Natural killer cell treated with Interleukin-12 subunit alpha and Interleukin-12 subunit beta and Interleukin-15 and Interleukin-18, amount 100 ng/mL, for 72 hours (primary cell): ENCODE data around the gene FFAR2. TPM values are rescaled to one million over a fixed set of nuclear protein-coding genes. Genes with fewer than 3 reads are reported as not detected.
"Not testable (repeated sequence)": the region's sequence is repeated elsewhere in the genome, so short reads cannot be mapped to it uniquely, and the experiment has no call there.

ENCODE experiments used
- ATAC-seq, 2 donors: fragments of 150-1000 bp; cut with Tn5 transposase in 1 of 2; sonication (Bioruptor Pico), chemical (Tn5 transposase) in 1 of 2; 2 replicates each; pipeline ENCODE4 v1.10.0; 2021
- DNase-seq: peaks from one replicate; pipeline ENCODE4 v3.0.0; 2022; ENCODE audit warnings: low spot score
- H3K27ac Mint-ChIP-seq, 2 donors: 1 replicate in 1 of 2; 2 replicates in 1 of 2; pipeline ENCODE4 v1.8.0; 2022; ENCODE audit warnings: mixed read lengths in 2 of 2, mild to moderate bottlenecking in 1 of 2, moderate library complexity in 1 of 2
- H3K27me3 Mint-ChIP-seq, 2 donors: 1 replicate in 1 of 2; 2 replicates in 1 of 2; pipeline ENCODE4 v1.8.0; 2022; ENCODE audit warnings: mixed read lengths in 2 of 2
- H3K36me3 Mint-ChIP-seq: one replicate; pipeline ENCODE4 v1.8.0; 2022; ENCODE audit warnings: mixed read lengths
- H3K4me1 Mint-ChIP-seq, 2 donors: 1 replicate in 1 of 2; 2 replicates in 1 of 2; pipeline ENCODE4 v1.8.0; 2022; ENCODE audit warnings: low read depth in 2 of 2, mixed read lengths in 2 of 2, mild to moderate bottlenecking in 1 of 2
- H3K4me3 Mint-ChIP-seq: one replicate; pipeline ENCODE4 v1.8.0; 2022; ENCODE audit warnings: mixed read lengths
- H3K9me3 Mint-ChIP-seq: 2 replicates; pipeline ENCODE4 v1.8.0; 2022; ENCODE audit warnings: mixed read lengths
- total RNA-seq, 2 donors: library from RNA; stranded (reverse); gene quantifications; one replicate each; pipeline ENCODE4 v1.2.3, GENCODE V29; 2022

The FFAR2 gene
- total RNA-seq = not detected

DNA sequence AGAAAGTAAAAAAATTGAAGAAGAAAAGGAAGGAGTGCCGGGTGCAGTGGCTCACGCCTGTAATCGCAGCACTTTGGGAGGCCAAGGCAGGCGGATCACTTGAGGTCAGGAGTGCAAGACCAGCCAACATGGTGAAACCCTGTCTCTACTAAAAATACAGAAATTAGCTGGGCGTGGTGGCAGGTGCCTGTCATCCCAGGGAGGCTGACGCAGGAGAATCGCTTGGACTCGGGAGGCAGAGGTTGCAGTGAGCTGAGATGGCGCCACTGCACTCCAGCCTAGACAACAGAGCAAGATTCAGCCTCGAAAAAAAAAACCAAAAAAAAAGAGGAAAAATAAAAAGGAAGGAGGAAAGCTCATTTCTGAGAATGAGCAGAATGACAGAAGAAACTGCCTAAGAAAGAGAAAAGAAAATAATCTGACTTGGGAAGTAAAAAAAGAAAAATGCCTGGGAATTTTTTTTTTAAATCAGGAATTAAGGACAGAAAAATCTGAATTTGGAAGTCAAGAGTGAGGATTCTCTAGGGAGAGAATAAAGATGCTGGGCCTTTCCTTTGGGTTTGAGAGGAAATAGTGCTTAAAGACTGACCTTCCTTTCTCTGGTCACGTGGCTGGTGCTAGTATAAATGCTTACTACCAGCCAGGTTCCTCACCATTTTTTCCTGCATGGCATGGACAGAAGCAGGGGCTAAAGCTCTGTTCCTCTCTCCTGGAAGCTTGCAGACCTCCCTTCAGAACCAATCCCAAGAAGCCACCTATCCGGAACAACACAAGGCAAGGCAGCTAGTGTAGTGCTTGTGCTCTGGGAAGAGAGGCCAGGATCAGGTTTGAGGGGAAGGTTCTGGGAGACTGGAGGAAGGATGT, at the start of gene FFAR2:
TSS of gene FFAR2 (plus strand) at position 652 of the 864 bp plus-strand sequence. CDS start 1,458 bp downstream, outside the sequence.
- Mint-ChIP-seq H3K4me1 (peaks cover 55% of the 10 kb centered on the region in 2 donors), H3K9me3 (peaks cover 5% of the 10 kb centered on the region), H3K4me3 (peak within 1 kb of the TSS; percentile 81)

DNA sequence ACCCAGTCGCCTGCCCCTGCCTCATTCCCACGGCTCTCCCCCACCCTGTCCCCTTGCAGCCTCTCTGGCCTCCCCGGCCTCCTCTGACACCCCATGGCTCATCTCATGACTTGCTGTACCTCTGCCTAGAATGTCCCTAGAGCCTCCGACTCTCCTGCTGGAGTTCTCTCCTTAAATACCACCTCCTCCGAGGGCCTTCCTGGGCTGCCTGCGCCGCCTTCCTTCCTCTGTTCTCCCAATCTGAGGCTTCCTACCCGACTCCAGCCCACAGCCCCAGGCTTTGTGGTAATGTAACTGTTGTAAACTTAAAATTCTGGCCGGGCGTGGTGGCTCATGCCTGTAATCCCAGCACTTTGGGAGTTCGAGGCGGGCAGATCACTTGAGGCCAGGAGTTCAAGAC, 49.5 kb upstream of the FFAR2 start:
- ATAC-seq (no peak), DNase-seq (no peak)
- no peaks in the 10 kb centered on the region for H3K27me3 Mint-ChIP-seq
- no peaks in the 10 kb centered on the region for H3K9me3 Mint-ChIP-seq
- no peak overlapping the region for H3K4me3 Mint-ChIP-seq
- H3K27ac Mint-ChIP-seq = no peak overlapping the region
- H3K4me1 Mint-ChIP-seq = no peaks in the 10 kb centered on the region
- no peaks in the 10 kb centered on the region for H3K36me3 Mint-ChIP-seq

More for the DNA sequence above, at the start of gene FFAR2:
- Mint-ChIP-seq H3K36me3 (no peaks in the 10 kb centered on the region), H3K27me3 (peaks cover 0 to 2% of the 10 kb centered on the region in 2 donors), H3K27ac (peak within 1 kb of the TSS; percentile 57 to 71)
- DNase-seq = no peak
- ATAC-seq = no peak

DNA sequence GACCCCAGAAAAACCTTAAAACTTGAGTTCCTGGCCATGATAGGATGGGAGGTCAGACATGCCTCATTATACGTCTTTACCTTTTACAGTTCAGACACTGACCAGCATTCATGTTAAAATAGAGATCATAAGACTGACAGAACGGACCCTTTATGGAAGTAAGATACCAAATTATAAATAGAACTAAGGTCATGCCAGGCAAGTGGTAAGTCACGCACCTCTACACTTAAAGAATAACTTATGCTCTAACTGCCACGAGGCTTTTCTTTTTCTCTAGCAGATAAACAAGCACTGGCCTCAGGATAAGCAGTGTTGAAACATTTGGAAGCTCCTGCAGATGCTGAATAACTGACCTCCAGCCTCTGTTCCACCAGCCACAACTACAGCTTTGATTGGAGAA, 48.8 kb upstream of the FFAR2 start:
- DNase-seq (no peak), ATAC-seq (no peak)
- Mint-ChIP-seq H3K27me3 (no peaks in the 10 kb centered on the region), H3K4me1 (no peaks in the 10 kb centered on the region), H3K4me3 (no peak overlapping the region), H3K27ac (no peak overlapping the region), H3K36me3 (no peaks in the 10 kb centered on the region), H3K9me3 (no peaks in the 10 kb centered on the region)

DNA sequence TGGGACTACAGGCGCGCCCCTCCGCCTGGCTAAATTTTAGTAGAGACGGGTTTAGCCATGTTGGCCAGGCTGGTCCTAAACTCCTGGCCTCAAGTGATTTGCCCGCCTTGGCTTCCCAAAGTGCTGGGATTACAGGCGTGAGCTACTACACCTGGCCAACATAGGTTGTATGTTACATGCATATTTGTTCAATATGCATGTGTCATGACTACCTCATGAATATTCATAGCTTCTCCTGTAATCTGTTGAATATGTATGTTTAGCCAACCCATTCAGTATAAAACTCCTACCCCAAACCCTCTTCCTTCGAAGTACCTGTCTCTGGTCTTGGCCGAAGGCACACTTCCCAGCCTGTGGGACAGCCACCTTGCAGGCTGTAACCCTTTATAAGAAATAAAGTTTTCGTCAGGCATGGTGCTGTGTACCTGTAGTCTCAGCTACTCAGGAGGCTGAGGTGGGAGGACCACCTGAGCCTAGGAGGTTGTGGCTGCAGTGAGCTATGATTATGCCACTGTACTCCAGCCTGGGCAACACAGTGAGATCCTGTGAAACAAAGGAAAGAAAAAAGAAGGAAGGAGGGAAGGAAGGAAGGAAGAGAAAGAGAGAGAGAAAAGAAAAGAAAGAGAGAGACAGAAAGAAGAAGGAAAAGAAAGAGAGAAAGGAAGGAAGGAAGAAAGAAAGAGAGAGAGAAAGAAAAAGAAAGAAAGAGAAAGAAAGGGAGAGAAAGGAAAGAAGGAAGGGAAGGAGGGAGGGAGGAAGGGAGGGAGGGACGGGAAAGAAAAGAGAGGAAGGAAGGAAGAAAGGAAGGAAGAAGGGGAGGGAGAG, 47.9 kb upstream of the FFAR2 start:
- H3K4me3 Mint-ChIP-seq = no peak overlapping the region
- H3K4me1 Mint-ChIP-seq = peaks cover 2 to 4% of the 10 kb centered on the region in 2 donors
- no peaks in the 10 kb centered on the region for H3K9me3 Mint-ChIP-seq
- DNase-seq = no peak
- ATAC-seq = no peak
- H3K36me3 Mint-ChIP-seq = no peaks in the 10 kb centered on the region
- no peaks in the 10 kb centered on the region for H3K27me3 Mint-ChIP-seq
- no peak overlapping the region for H3K27ac Mint-ChIP-seq

DNA sequence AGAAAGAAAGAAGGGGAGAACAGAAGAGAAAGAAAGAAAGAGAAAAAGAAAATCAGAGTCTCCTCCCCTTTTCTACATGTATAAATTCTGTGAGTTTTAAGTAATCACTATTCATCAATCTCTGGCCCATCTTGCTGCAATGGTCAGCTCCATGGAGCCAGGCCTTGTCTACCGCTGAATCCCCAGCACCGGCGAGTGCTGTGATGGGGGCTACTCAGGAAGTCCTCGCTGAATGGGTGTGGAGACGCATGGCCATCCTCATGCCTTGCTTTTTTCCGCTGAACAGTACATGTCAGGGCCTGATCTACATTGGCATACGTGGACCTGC, 47.3 kb upstream of the FFAR2 start:
- no peaks in the 10 kb centered on the region for H3K9me3 Mint-ChIP-seq
- H3K27ac Mint-ChIP-seq = no peak overlapping the region
- ATAC-seq = no peak
- no peaks in the 10 kb centered on the region for H3K27me3 Mint-ChIP-seq
- no peak for DNase-seq
- no peak overlapping the region for H3K4me3 Mint-ChIP-seq
- peaks cover 3 to 6% of the 10 kb centered on the region in 2 donors for H3K4me1 Mint-ChIP-seq
- H3K36me3 Mint-ChIP-seq = no peaks in the 10 kb centered on the region

DNA sequence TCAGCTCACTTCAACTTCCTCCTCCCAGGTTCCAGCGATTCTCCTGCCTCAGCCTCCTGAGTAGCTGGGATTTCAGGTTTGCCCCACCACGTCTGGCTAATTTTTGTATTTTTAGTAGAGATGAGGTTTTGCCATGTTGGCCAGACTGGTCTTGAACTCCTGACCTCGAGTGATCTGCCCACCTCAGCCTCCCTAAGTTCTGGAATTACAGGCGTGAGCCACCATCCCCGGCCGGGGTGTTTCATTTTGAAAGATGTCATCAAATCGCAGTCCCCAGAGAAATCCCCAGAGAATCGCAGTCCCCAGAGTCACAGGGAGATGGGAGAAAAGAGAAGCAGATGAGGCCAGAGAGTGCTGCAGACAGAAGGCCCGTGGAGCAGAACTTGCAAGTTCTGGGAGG, 46.6 kb upstream of the FFAR2 start:
- not testable (repeated sequence) for H3K9me3 Mint-ChIP-seq, H3K27ac Mint-ChIP-seq, H3K36me3 Mint-ChIP-seq, H3K27me3 Mint-ChIP-seq, DNase-seq, ATAC-seq, H3K4me1 Mint-ChIP-seq, H3K4me3 Mint-ChIP-seq

DNA sequence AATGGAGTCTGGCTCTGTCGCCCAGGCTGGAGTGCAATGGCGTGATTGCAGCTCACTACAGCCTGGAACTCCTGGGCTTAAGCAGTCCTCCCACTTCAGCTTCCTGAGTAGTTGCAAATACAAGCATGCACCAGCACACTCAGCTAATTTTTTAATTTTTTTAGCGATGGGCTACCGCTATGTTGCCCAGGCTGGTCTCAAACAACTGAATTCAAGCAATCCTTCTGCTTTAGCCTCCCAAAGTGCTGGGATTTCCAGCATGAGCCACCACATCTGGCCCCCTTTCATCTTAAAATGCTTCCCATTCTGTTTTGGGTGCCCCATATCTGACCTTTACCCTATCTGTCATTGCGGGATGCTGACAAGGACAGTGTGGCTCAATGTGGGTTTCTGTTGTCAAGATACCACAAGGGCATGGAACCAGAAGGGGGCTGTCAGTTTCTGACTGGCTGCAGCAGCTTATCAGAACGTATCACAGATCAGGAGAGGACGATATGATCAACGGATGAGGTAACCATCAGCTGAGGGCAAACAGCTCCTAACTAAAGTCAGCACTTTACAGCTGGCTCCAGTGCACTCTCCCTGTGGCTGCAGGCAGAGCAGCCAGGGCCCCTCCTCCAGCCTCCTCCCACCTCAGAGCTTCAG, 44.8 kb upstream of the FFAR2 start:
- Mint-ChIP-seq H3K9me3 (no peaks in the 10 kb centered on the region), H3K4me3 (no peak overlapping the region), H3K36me3 (no peaks in the 10 kb centered on the region), H3K27ac (no peak overlapping the region), H3K27me3 (peaks cover 0 to under 1% of the 10 kb centered on the region in 2 donors), H3K4me1 (peaks cover 3 to 6% of the 10 kb centered on the region in 2 donors)
- ATAC-seq (peak in 1 of 2 donors; percentile 69), DNase-seq (no peak)

DNA sequence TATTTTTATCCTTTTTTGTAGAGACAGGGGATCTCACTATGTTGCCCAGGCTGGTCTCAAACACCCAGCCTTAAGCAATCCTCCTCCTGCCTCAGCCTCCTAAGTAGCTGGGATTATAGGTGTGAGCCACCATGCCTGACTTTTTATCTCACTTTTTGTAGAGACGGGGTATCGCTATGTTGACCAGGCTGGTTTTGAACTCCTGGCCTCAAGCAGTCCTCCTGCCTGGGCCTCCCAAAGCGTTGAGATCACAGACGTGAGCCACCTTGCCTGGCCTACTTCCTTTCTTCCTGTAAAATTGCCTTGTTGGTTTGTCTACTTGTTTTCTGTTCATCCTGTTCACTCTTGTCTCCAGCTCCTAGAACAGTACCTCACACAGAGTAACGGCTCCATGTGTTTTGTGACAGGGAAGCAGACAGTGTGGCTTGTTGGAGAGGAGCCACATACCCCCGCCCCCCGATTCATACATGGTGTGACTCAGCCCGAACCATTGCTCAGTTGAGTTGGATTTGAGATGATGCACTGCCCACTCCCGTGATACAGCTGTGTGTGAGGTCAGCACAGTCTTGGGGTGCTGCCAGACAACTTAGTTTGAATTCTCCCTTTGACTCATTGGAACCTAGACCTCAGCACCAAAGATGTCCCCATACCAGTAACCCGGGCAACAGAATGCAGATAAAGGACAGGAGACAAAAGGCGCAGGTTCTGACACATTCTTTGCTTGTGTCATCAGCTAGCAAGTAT, 43.0 kb upstream of the FFAR2 start:
- Mint-ChIP-seq H3K27me3 (peaks cover 0 to 14% of the 10 kb centered on the region in 2 donors), H3K27ac (peak overlapping the region in 1 of 2 donors; percentile 20), H3K4me3 (peak overlapping the region; percentile 21), H3K36me3 (no peaks in the 10 kb centered on the region), H3K4me1 (peaks cover 3 to 6% of the 10 kb centered on the region in 2 donors), H3K9me3 (no peaks in the 10 kb centered on the region)
- DNase-seq (no peak), ATAC-seq (peak; percentile 62 to 89)

DNA sequence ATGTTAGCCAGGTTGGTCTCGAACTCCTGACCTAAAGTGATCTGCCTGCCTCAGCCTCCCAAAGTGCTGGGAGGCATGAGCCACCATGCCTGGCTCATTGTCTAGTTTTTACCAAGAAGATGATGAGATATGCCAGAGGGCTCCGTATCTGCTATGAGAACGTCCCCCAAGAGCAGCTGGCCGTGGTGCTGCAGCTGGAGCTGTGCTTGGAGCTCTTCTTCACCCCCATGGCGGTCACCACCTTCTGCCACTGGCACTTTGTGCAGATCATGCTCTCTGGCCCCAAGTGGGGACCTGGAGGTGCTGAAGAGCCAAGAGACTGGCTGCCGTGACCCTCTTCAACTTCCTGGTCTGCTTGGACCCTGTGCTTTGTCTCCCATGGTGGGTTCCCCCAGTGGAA, 40.4 kb upstream of the FFAR2 start:
- Mint-ChIP-seq H3K36me3 (no peaks in the 10 kb centered on the region), H3K27me3 (peaks cover 9 to 22% of the 10 kb centered on the region in 2 donors), H3K4me3 (no peak overlapping the region), H3K27ac (no peak overlapping the region), H3K4me1 (peaks cover 3 to 6% of the 10 kb centered on the region in 2 donors), H3K9me3 (no peaks in the 10 kb centered on the region)
- ATAC-seq (no peak), DNase-seq (no peak)

DNA sequence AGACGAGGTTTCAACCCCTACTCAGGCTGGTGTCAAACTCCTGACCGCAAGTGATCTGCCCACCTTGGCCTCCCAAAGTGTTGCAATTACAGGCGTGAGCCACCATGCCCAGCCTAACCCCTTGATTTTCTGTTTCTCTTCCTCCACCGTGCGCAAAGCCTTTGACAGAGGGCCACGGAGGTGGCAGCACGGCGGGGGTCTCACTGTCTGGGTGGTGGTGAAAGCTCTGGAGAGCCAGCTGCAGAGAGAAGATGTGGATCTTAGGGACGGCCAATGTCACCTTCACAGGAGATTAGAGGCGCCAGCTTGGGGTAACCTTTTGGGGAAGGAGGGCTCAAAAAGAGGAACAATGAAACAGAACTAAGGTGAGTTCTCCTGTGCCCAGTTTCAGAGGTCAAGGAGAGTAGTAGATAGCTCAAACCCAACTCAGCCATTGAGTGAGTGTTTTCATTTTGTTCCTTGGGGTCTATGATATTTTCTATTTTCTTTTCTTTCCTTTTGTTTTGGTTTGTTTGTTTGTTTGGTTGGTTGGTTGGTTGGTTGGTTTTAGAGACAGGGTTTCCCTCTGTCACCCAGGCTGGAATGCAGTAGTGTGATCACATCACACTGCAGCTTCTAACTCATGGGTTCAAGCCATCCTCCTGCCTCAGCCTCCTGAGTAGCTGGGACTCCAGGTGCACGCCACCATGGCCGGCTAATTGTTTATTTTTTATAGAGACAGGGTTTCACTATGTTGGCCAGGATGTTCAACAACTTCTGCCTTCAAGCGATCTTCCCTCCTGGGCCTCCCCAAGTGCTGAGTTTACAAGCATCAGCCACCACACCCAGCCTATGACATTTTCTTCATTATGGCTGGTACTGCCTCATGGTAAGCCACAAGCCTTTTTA, 39.5 kb upstream of the FFAR2 start:
- no peak overlapping the region for H3K27ac Mint-ChIP-seq
- no peak for ATAC-seq
- no peak overlapping the region for H3K4me3 Mint-ChIP-seq
- peaks cover 9 to 22% of the 10 kb centered on the region in 2 donors for H3K27me3 Mint-ChIP-seq
- peaks cover 3 to 6% of the 10 kb centered on the region in 2 donors for H3K4me1 Mint-ChIP-seq
- no peaks in the 10 kb centered on the region for H3K36me3 Mint-ChIP-seq
- H3K9me3 Mint-ChIP-seq = no peaks in the 10 kb centered on the region
- DNase-seq = no peak

DNA sequence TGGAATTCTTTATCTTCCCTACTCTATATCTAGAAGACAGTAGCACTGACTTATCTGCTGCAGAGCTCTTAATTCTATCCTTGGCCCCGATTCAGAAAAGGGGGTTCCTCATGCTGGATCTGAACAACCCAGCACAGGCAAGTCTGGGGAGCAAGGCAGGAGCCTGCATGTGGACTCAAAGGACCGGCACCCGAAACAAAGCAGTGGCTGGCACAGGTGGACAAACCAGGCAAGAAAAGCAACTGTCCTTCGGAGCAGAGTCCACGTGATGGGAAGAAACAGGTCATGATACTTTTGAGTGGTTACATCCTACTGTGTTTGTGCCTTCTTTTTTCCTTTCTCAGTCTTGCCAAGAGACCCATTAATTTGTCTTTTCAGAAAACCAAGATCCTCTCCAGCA, 38.9 kb upstream of the FFAR2 start:
- no peaks in the 10 kb centered on the region for H3K36me3 Mint-ChIP-seq
- ATAC-seq = no peak
- H3K9me3 Mint-ChIP-seq = no peaks in the 10 kb centered on the region
- peaks cover 9 to 22% of the 10 kb centered on the region in 2 donors for H3K27me3 Mint-ChIP-seq
- DNase-seq = no peak
- no peak overlapping the region for H3K4me3 Mint-ChIP-seq
- peaks cover 5 to 7% of the 10 kb centered on the region in 2 donors for H3K4me1 Mint-ChIP-seq
- H3K27ac Mint-ChIP-seq = no peak overlapping the region

DNA sequence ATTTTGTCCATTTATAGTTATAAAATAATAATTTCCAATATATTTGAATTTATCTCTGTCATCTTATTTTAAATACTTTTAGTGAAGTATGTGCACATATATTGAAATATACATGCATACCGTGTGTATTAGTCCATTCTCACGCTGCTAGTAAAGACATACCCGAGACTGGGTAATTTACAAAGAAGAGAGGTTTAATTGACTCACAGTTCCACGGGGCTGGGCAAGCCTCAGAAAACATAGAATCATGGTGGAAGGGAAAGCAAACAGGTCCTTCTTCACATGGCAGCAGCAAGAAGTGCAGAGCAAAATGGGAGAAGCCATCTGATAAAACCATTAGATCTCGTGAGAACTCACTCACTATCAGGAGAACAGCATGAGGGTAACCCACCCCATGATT, 37.6 kb upstream of the FFAR2 start:
- Mint-ChIP-seq H3K4me1 (peaks cover 5 to 7% of the 10 kb centered on the region in 2 donors), H3K4me3 (no peak overlapping the region), H3K27ac (no peak overlapping the region), H3K9me3 (no peaks in the 10 kb centered on the region), H3K27me3 (peaks cover 9 to 22% of the 10 kb centered on the region in 2 donors), H3K36me3 (no peaks in the 10 kb centered on the region)
- no peak for DNase-seq
- ATAC-seq = no peak
